IPS-18c (cell line): ENCODE results near the gene SELENOH.

Source experiments
- H3K4me3 ChIP-seq: 2 replicates; pipeline ENCODE4 v1.7.0; 2013; ENCODE audit warnings: low read depth, mild to moderate bottlenecking, low read length, moderate library complexity; ENCODE audit not compliant: insufficient read depth
- H3K9me3 ChIP-seq: one replicate; pipeline ENCODE4 v1.6.1; 2013; ENCODE audit warnings: mild to moderate bottlenecking, low read length, moderate library complexity; ENCODE audit not compliant: control insufficient read depth, insufficient read depth

SELENOH gene

GRCh38 chr11:57735619-57736298, 5.5 kb upstream of the SELENOH start:
- Histone ChIP-seq H3K9me3 (no peaks in the 10 kb centered on the region), H3K4me3 (no peak overlapping the region)

DNA sequence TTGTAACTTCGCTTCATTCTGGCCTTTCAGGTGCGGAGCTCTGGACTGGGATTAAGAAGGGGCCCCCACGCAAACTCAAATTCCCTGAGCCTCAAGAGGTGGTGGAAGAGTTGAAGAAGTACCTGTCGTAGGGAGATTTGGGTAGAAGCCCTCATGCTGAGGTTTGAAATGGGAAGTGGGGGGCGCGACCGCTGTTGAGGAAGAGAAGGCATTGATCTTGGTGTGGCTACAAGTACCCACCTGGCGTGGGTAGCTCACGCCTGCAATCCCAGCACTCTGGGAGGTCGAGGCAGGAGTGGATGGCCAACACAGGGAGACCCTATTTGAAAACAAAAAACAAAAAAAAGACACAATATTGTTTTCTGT, 779 bp downstream of the SELENOH start:
- H3K9me3 ChIP-seq = no peaks in the 10 kb centered on the region
- peak overlapping the region; percentile 97 for H3K4me3 ChIP-seq

GRCh38 chr11:57744357-57744756, 3.1 kb downstream of the SELENOH start:
- H3K4me3 ChIP-seq = no peak overlapping the region
- H3K9me3 ChIP-seq = no peaks in the 10 kb centered on the region

DNA sequence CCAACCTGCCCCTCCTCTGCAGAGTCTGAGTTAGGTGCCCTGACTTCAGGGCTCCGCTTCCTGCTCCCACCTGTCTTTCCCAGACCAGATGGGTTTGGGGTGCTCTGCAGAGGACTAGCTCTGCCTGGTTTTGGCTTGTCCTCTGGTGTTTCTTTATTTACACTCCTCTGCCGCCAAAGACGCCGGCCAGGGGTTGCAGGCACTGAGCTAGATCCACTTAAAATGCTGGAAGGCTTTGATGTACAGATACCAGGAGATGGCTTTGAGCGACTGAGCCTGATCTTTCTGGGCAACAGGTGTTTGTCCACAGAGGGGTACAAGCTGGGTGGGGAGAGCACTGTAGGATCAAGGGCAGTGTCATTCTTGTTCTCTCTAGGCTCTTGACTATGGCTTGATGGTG, 3.9 kb downstream of the SELENOH start:
- peaks cover 2% of the 10 kb centered on the region for H3K9me3 ChIP-seq
- H3K4me3 ChIP-seq = no peak overlapping the region

DNA sequence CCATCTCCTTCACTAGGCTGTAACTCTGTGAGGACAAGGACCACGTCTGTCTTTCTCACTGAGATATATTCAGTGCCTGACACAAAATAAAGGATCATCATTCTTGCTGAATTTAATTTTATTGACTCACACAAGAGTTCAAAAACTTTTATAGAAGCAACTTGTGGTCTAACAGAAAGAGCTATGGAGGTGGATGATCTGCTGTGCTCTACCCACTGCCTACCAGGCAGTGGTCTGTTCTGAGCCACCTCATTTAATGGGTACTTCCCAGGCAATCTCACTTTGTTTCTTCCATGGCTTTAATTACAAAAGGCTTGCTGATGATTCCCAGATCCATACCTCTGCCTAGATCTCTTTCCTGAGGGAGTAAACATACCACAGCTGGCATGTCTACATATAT, 5.6 kb downstream of the SELENOH start:
- H3K4me3 ChIP-seq = no peak overlapping the region
- peaks cover 2% of the 10 kb centered on the region for H3K9me3 ChIP-seq

DNA sequence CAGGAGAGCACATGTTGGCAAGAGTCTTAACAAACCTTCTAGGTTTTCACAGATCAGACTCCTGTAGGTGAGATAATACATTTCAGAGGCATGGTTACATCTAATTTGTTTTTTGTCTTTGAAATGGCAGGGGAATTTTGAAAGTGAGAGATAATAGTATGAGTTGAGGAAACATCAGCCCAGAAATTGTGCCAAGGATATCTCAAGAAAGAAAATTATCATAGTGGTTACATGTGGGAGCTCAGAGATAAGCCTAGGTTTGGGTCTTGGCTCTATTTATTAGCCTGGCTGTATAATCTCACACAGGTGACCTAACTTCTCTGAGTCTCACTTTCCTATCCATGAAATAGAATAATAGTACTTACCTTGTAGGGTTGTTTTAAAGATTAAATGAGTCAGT, 9.9 kb downstream of the SELENOH start:
- Histone ChIP-seq H3K4me3 (no peak overlapping the region), H3K9me3 (peaks cover 2% of the 10 kb centered on the region)

DNA sequence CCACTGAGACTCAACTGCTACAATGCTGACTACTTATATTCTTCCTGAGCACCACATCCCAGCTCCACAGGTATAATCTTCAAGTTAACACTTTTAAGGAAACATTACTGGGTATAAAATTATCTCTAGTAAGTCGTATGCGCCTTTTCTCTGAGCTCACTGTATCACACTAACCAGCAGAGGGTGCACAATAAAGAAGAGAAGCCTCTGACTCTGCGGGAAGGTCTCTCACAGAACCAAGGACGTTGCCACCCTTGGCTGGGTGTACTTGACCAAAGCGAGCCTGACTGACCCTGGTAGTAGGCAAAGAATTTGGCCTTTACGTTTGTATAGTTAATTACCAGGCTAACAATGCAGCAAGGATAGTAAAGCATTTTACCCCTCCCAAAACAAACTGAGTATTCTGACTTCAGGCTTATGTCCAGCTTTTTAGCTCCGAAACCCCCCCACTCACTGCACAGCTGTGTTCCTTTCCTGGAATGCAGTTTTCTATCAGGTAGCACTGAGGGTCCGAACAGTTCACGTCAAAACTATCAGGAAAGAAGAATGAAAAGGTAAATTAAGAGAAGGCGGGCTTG, 10.5 kb downstream of the SELENOH start, which contains the start of gene BTBD18:
BTBD18 (minus strand) TSS at position 144 of the 578 bp plus-strand sequence. CDS start 631 bp downstream, outside the sequence.
- Histone ChIP-seq H3K4me3 (no peak within 1 kb of the TSS), H3K9me3 (peaks cover 2% of the 10 kb centered on the region)

GRCh38 chr11:57752954-57753353, 11.7 kb downstream of the SELENOH start:
- Histone ChIP-seq H3K4me3 (no peak overlapping the region), H3K9me3 (peaks cover 2% of the 10 kb centered on the region)

DNA sequence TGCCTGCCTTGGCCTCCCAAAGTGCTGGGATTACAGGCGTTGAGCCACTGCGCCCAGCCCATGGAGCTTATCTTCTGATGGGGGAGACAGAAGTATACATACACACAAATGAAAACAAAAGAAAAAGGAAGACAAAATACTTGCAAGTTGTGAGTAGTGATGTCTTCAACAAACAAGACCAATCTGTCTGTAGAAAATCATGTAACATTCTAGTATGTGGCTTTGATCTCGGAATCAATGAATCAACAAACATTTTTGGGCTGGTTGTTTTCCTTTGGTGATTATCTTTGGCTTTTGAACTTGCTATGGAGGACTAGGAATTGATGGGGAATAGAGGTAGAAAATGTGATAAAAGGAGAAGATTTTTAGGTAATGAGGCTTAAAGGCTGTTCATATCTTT, 16.9 kb downstream of the SELENOH start:
- Histone ChIP-seq H3K4me3 (no peak overlapping the region), H3K9me3 (peaks cover 2% of the 10 kb centered on the region)

DNA sequence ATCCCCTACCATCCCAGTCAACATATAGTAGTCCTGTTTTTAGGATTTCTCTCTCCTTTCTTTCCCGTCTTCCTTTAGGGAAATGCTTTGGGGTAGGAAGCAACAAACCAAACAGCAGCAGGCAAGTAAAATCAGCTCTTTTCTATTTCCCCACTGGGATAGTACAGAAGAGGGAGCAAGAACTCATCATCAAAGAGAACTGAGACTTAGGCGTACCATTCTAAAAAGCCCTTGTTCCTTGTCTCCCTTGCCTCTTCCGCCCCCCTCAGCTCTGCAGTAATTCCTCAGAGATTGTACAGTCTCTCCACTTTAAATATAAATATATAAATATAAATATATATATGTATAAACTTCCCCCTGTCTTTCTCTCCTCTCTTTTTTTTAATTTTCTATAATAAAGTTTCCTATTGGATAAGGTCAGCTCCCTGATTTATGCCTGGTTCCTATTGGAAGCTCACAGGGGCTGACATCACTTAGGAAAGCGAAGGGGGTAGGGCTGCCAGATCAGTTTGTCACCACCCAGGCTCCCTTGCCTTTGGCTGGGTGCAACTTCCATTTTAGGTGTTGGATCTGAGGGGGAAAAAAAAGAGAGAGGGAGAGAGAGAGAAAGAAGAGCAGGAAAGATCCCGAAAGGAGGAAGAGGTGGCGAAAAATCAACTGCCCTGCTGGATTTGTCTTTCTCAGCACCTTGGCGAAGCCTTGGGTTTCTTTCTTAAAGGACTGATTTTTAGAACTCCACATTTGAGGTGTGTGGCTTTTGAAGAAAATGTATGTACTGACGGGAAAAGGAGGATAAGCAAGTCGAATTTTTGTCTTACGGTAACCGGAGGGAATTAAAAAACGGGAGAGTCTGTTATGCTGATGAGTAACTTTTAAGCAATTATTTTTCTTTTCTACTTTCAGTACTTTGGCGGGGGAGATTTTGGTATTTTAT, 20.3 kb downstream of the SELENOH start, which contains the start of gene CTNND1:
CTNND1 (plus strand) TSS at position 502 of the 934 bp plus-strand sequence. CDS start 29,677 bp downstream, outside the sequence.
- peak within 1 kb of the TSS; percentile 80 for H3K4me3 ChIP-seq
- H3K9me3 ChIP-seq = peaks cover 4% of the 10 kb centered on the region

DNA sequence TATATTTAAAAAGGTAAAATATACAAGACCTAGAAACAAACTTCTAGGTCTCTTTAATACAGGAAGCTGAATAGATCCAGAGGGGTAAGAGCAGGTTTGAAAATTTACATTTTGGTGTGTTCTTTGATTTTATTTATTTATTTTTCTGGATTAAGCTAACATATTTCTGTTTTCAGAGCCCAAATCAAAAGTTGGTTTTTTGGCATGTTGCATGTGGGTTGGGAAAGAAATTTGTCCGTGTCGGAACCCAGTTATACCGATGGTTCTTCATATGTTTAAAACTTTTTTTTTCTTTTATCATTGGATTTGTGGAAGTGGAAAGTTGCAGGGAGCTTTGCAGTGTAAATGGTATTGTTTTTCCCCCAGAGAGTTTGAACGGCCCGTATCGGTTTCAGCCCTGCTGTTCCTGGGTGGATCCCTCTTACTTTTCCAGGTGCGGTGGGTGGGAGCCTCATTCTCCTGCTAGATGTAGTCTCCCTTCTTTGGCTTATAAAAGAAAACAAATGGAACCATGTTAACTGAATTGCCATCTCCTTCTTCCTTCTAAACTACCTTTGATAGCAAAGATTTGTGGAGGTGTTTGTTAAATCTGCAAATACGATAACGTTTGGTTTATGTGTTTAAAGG, 21.1 kb downstream of the SELENOH start:
- Histone ChIP-seq H3K4me3 (peak overlapping the region; percentile 80), H3K9me3 (peaks cover 4% of the 10 kb centered on the region)

- peak overlapping the region; percentile 80 for H3K4me3 ChIP-seq
- peaks cover 4% of the 10 kb centered on the region for H3K9me3 ChIP-seq
These were observed 22.3 kb downstream of the SELENOH start for GRCh38 chr11:57763568-57763967.

- peaks cover 4% of the 10 kb centered on the region for H3K9me3 ChIP-seq
- H3K4me3 ChIP-seq = peak overlapping the region; percentile 80
These were observed 22.7 kb downstream of the SELENOH start for GRCh38 chr11:57764021-57764420.

DNA sequence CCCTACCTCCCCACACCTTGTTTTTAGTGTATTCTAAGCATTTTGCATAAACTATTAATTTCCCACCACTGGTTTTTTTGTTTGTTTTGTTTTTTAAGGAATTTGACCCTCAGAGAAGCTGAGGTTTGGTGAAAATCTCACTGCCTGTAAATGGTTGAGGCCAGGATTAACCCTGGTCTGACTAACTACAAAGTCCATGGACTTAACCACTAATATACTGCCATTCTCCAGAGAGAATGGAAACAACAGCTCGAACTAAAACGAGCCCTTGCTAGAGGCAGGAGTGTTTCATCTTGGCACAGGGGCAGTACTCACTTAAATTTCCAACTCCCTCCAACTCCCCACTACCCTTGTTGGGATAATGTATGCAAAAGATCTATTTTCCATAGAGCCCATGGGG, 23.3 kb downstream of the SELENOH start:
- Histone ChIP-seq H3K9me3 (peaks cover 2% of the 10 kb centered on the region), H3K4me3 (peak overlapping the region; percentile 80; the same call in 1 of the 2 replicates)

DNA sequence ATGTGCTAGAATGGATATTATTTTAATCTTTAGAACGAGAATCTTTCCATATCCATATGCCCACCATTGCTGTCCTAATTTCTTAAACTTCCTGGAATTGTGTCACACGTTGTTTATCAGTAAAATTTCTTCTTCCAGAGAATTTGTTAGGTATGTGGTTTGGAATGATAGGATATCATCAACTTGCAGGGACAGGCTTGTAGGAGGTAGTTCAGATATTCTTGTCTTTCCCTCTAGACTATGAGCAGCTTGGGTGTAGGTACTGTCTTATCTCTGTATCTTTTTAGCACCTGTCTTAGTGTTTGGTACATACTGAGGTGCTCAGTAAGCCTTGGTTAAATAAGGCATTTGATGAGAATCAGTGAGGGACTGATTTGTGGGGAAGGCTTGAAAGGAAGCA, 23.7 kb downstream of the SELENOH start:
- H3K4me3 ChIP-seq = no peak overlapping the region

GRCh38 chr11:57770793-57771192, 29.5 kb downstream of the SELENOH start:
- H3K9me3 ChIP-seq = no peaks in the 10 kb centered on the region
- no peak overlapping the region for H3K4me3 ChIP-seq

More for the DNA sequence above, 23.7 kb downstream of the SELENOH start:
- peaks cover 2% of the 10 kb centered on the region for H3K9me3 ChIP-seq

DNA sequence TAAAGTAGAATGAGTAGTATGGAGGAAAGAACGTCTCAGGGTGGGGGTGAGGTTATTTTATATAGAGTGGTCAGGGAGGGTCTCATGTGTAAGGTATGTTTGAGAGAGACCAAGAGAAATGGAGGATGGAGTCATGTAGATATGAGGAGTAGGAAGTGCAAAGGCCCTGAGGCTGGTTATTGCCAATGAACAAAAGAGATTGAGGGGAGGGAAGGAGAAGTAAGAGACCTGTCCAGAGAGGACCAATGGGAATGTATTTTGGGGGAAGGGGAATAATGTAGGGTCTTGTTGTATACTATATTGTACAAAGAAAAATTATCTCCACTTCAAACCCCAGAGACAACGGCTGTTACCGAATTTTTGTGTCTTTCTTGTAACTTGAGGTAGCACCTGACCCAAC, 30.1 kb downstream of the SELENOH start:
- H3K9me3 ChIP-seq = no peaks in the 10 kb centered on the region

More for the DNA sequence above, 30.1 kb downstream of the SELENOH start:
- no peak overlapping the region for H3K4me3 ChIP-seq
